ENCODE results near the gene PRPF6.
A peak's percentile ranks its signal among the peaks of the same experiment; 100 is the strongest.

DNA sequence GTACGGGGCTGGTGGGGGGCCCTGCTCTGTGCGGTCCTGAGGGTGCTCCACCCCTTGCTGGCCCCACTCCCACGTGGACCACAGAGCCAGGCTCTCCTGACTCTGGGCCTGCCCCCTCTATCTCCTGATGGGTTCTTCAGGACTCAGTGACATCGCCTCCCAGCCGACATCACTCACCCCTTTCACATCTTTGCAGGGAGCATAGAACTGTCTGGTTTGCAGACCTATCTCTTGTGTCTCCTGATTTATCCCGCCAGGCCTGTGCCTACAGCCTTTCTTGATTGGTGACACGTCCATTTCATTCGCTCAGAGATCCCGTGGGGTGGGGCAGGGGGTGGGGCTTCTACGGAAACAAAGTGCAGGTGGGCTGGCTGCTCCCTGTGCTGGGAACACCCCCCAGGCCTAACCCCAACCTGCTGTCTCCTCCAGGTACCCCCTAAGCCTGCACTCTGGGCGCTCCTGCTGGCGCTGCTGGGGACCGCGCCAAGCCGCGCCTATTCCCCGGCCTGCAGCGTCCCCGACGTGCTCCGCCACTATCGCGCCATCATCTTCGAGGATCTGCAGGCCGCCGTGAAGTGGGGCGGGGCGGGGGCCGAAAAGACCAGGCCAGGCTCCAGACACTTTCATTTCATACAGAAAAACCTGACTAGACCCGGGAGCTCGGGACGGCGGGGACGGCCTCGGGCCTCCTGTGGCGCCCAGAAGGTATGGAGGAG lies 56.7 kb downstream of the PRPF6 start:
- TF ChIP-seq, protein P1, sequence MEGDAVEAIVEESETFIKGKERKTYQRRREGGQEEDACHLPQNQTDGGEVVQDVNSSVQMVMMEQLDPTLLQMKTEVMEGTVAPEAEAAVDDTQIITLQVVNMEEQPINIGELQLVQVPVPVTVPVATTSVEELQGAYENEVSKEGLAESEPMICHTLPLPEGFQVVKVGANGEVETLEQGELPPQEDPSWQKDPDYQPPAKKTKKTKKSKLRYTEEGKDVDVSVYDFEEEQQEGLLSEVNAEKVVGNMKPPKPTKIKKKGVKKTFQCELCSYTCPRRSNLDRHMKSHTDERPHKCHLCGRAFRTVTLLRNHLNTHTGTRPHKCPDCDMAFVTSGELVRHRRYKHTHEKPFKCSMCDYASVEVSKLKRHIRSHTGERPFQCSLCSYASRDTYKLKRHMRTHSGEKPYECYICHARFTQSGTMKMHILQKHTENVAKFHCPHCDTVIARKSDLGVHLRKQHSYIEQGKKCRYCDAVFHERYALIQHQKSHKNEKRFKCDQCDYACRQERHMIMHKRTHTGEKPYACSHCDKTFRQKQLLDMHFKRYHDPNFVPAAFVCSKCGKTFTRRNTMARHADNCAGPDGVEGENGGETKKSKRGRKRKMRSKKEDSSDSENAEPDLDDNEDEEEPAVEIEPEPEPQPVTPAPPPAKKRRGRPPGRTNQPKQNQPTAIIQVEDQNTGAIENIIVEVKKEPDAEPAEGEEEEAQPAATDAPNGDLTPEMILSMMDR (IDR thresholded peaks at IDR 0.05): peak; percentile 2
- TF ChIP-seq EZH2phosphoT487 (IDR thresholded peaks at IDR 0.05): no peak
